22Rv1 (cell line): ENCODE measurements around the gene PTPN2.

Experiments used
- ZFX ChIP-seq: fragments of 450-650 bp; IDR thresholded peaks from 2 replicates; pipeline ENCODE4 v1.6.1; 2017; ENCODE audit warnings: antibody characterized with exemption, borderline replicate concordance
- TF ChIP-seq, protein P1 (sequence below): fragments of 450-650 bp; IDR thresholded peaks from 2 replicates; pipeline ENCODE4 v1.5.1; 2017; ENCODE audit warnings: mild to moderate bottlenecking

DNA sequence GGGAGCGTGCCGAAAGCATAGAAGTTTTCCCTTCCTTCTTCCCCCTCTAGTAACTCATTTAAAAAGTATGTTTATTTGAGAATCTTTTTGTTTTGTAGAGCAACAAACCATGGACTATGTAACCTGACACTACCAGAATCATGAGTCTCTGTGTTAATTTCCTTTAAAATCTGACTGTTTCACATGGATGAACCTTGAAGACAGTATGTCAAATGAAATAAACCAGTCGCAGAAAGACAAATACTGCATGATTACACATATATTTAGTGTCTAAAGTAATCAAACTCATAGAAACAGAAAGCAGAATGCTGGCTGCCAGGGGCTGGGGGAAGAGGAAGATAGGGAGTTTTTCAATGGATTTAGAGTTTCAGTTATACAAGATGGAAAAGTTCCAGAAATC, 32.3 kb downstream of the PTPN2 start:
- TF ChIP-seq, protein P1, sequence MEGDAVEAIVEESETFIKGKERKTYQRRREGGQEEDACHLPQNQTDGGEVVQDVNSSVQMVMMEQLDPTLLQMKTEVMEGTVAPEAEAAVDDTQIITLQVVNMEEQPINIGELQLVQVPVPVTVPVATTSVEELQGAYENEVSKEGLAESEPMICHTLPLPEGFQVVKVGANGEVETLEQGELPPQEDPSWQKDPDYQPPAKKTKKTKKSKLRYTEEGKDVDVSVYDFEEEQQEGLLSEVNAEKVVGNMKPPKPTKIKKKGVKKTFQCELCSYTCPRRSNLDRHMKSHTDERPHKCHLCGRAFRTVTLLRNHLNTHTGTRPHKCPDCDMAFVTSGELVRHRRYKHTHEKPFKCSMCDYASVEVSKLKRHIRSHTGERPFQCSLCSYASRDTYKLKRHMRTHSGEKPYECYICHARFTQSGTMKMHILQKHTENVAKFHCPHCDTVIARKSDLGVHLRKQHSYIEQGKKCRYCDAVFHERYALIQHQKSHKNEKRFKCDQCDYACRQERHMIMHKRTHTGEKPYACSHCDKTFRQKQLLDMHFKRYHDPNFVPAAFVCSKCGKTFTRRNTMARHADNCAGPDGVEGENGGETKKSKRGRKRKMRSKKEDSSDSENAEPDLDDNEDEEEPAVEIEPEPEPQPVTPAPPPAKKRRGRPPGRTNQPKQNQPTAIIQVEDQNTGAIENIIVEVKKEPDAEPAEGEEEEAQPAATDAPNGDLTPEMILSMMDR: no peak
- no peak for TF ChIP-seq ZFX
